Gastroesophageal sphincter (tissue), 3 donors: ENCODE data around the gene DHRS13.

Experiments
- CTCF ChIP-seq, 4 experiments: fragments of 200-600 bp in 2 of 4; fragments of 450-650 bp in 2 of 4; sonication (generic) in 1 of 4; IDR thresholded peaks; one replicate each; pipeline ENCODE4 v1.5.1; 2017 to 2019; ENCODE audit warnings: antibody characterized with exemption in 4 of 4, mild to moderate bottlenecking in 2 of 4, moderate library complexity in 2 of 4
- EP300 ChIP-seq: sonication (generic); formaldehyde crosslinking; IDR thresholded peaks from one replicate; pipeline ENCODE4 v1.6.1; 2017; ENCODE audit warnings: antibody characterized with exemption, mild to moderate bottlenecking
- POLR2A ChIP-seq, 2 donors: fragments of 450-650 bp; IDR thresholded peaks; one replicate each; pipeline ENCODE4 v1.6.1; 2017; ENCODE audit warnings: antibody characterized with exemption in 2 of 2, mild to moderate bottlenecking in 2 of 2, moderate library complexity in 1 of 2
- POLR2AphosphoS5 ChIP-seq: sonication (generic); formaldehyde crosslinking; IDR thresholded peaks from one replicate; pipeline ENCODE4 v1.6.1; 2017; ENCODE audit warnings: antibody characterized with exemption

GRCh38 chr17:28864991-28865849 lies 37.7 kb downstream of the DHRS13 start:
- no peak for TF ChIP-seq CTCF (IDR thresholded peaks at IDR 0.05)
- no peak for TF ChIP-seq EP300
- TF ChIP-seq POLR2A (IDR thresholded peaks at IDR 0.05) = no peak
- TF ChIP-seq POLR2AphosphoS5 = no peak
